Mucosa of descending colon (tissue), 3 donors: ENCODE measurements around the gene ERC2. TPM values are rescaled to one million over a fixed set of nuclear protein-coding genes. Genes with fewer than 3 reads are reported as not detected.

Experiments used
- ATAC-seq: fragments of 200-7000 bp; cut with Tn5 transposase; one replicate; pipeline ENCODE4 v1.9.1; 2020; ENCODE audit warnings: mild to moderate bottlenecking, moderate library complexity
- DNase-seq, 3 donors: peaks; one replicate each; pipeline ENCODE4 v3.0.0-alpha.2; 2020
- H3K36me3 ChIP-seq: fragments of 200-600 bp; one replicate; pipeline ENCODE4 v1.8.0; 2021; ENCODE audit warnings: low read depth, mild to moderate bottlenecking
- H3K4me1 ChIP-seq: fragments of 200-600 bp; one replicate; pipeline ENCODE4 v1.8.0; 2021; ENCODE audit warnings: low read depth, mild to moderate bottlenecking
- H3K4me3 ChIP-seq: fragments of 200-600 bp; one replicate; pipeline ENCODE4 v1.8.0; 2021; ENCODE audit warnings: mild to moderate bottlenecking
- H3K9me3 ChIP-seq: fragments of 200-600 bp; one replicate; pipeline ENCODE4 v1.8.0; 2021; ENCODE audit warnings: mild to moderate bottlenecking
- CTCF ChIP-seq: fragments of 200-600 bp; IDR thresholded peaks from one replicate; pipeline ENCODE4 v1.8.0; 2022; ENCODE audit warnings: antibody characterized with exemption, mild to moderate bottlenecking
- intact Hi-C, 2 donors: fragments of 100-400 bp; cut with DNase I in 1 of 2; cut with micrococcal nuclease in 1 of 2; formaldehyde crosslinking; loops; one replicate each; pipeline versions ENCODE4 v1.11.0 to v1.11.1; 2022; cut with DNase I, micrococcal nuclease
- total RNA-seq, 3 donors: library from RNA; stranded (reverse); fragmentation: NEBNext Ultra II Directional in 2 of 3; extraction: Animal tissue kit (Norgen Biotek cat#: 25700) in 2 of 3; gene quantifications; one replicate each; pipeline versions ENCODE4 v1.2.1 to v1.2.4, GENCODE V29; 2021 to 2023
- donor health status: DM: no; HTN: no; CAD: no; lungs with moderate emphysema.
- donor health status: DM: no; HTN: no; CAD: no.
- donor health status: DM: no; HTN: yes; CAD: no.

Gene ERC2
- total RNA-seq, 3 donors from 2014 or later: 0.06 to 1.8 (median 0.43) TPM

- no peak overlapping the region for H3K4me3 ChIP-seq
- H3K36me3 ChIP-seq: no peaks in the 10 kb centered on the region
- no peak for ATAC-seq
- intact Hi-C loops: no loop called here
- no peak for DNase-seq
- H3K4me1 ChIP-seq: peaks cover 7% of the 10 kb centered on the region
- H3K9me3 ChIP-seq: no peaks in the 10 kb centered on the region
- no peak for TF ChIP-seq CTCF
These were observed 849.0 kb downstream of the ERC2 start for GRCh38 chr3:55619046-55619808.

- ATAC-seq: peak; percentile 28
- no peak for DNase-seq
- Histone ChIP-seq H3K9me3 (no peaks in the 10 kb centered on the region), H3K4me1 (peaks cover 7% of the 10 kb centered on the region), H3K36me3 (no peaks in the 10 kb centered on the region), H3K4me3 (no peak overlapping the region)
- no peak for TF ChIP-seq CTCF
- intact Hi-C loops: no loop called here
These were observed 850.9 kb downstream of the ERC2 start for GRCh38 chr3:55617385-55617784.

GRCh38 chr3:55616803-55617202, 851.5 kb downstream of the ERC2 start:
- ATAC-seq (no peak), DNase-seq (no peak)
- Histone ChIP-seq H3K36me3 (no peaks in the 10 kb centered on the region), H3K9me3 (no peaks in the 10 kb centered on the region), H3K4me3 (no peak overlapping the region), H3K4me1 (peaks cover 7% of the 10 kb centered on the region)
- intact Hi-C loops: no loop called here
- no peak for TF ChIP-seq CTCF

GRCh38 chr3:55615694-55616295, 852.5 kb downstream of the ERC2 start:
- no peaks in the 10 kb centered on the region for H3K9me3 ChIP-seq
- no peak overlapping the region for H3K4me3 ChIP-seq
- H3K36me3 ChIP-seq: no peaks in the 10 kb centered on the region
- intact Hi-C loops: no loop called here
- no peak for TF ChIP-seq CTCF
- ATAC-seq (no peak), DNase-seq (no peak)
- H3K4me1 ChIP-seq: peaks cover 2% of the 10 kb centered on the region

- no peak for TF ChIP-seq CTCF
- H3K4me3 ChIP-seq: no peak overlapping the region
- H3K4me1 ChIP-seq: no peaks in the 10 kb centered on the region
- no peak for DNase-seq
- intact Hi-C loops: no loop called here
- H3K36me3 ChIP-seq: no peaks in the 10 kb centered on the region
- ATAC-seq: no peak
- H3K9me3 ChIP-seq: no peaks in the 10 kb centered on the region
These were observed 853.1 kb downstream of the ERC2 start for GRCh38 chr3:55615039-55615693.
